Fibroblast of peridontal ligament (primary cell): Measurements from ENCODE around the gene POMGNT2.

Experiments used
- DNase-seq: peaks from one replicate; pipeline ENCODE4 v3.0.0-alpha.2; 2010; ENCODE audit errors: extremely low read depth

The POMGNT2 gene

DNA sequence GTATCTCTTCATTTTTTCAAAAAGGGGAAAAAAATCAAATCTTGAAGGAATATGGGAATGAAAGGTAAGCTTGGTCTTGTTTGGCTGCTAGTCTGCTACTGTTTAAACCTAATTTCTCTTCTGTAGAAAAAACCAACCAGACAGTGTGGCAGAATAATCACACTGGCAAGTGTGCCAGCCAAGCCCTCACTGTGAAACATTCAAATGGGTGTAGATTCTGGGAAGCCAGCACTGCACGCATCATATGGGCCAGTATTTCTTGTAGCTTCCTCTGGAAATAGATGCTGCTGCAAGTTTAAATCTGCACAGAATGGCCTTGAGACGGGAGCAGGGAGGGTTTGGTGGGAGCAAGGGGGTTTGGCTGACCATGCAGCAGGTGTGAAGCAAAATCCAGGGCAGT is 62.1 kb downstream of the POMGNT2 start:
- DNase-seq, result no peak

DNA sequence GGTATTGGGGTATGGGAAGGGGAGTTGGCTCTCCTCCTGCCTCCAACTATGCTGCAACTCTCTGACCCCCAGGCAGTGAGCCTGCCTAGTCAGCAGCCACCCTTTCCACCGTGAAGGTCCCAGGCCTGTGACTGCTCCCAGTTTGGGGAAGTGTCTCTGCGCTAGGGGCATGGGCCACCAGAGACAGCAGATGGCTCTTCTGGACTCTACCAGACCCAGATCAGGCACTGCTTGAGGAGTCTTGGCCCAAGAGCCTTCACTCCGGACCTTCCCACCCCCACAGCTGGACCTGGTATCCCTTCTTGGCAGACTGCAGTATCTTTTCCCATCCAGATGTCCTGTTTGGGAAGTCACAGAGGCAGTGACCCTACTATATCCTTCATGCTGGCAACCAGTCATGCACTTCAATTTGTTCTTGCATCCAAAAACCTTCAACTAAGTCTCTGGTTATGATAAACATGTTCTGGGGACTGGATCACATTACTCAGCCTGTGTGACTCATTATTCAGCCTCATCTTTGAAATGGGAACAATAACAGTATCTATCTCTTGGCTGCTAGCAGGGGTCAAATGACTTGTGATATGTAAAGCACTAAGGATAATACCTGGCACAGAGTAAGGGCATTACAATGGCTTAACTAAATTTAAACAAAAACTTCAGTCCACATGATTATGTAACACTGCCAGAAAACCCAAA is 62.7 kb downstream of the POMGNT2 start:
- DNase-seq, result no peak

DNA sequence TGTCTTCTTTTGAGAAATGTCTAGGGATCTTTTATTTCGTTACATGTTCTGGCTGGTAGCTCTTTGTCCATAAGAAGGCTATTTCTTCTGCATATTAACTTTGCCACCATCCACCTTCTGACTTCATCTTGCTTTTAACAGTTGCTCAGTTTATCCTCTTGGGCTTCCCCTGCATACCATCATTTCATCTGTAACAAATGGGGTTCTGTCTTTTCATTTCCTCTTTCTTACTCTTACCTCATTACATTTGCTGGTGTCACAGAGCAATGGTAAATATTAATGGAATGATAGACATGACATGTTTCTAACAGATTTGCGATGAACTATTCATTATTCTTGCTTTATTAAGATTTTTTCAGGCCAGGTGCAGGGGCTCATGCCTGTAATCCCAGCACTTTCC is 64.4 kb downstream of the POMGNT2 start:
- no peak for DNase-seq

GRCh38 chr3:43038010-43038409 is 67.9 kb downstream of the POMGNT2 start:
- DNase-seq, result no peak

DNA sequence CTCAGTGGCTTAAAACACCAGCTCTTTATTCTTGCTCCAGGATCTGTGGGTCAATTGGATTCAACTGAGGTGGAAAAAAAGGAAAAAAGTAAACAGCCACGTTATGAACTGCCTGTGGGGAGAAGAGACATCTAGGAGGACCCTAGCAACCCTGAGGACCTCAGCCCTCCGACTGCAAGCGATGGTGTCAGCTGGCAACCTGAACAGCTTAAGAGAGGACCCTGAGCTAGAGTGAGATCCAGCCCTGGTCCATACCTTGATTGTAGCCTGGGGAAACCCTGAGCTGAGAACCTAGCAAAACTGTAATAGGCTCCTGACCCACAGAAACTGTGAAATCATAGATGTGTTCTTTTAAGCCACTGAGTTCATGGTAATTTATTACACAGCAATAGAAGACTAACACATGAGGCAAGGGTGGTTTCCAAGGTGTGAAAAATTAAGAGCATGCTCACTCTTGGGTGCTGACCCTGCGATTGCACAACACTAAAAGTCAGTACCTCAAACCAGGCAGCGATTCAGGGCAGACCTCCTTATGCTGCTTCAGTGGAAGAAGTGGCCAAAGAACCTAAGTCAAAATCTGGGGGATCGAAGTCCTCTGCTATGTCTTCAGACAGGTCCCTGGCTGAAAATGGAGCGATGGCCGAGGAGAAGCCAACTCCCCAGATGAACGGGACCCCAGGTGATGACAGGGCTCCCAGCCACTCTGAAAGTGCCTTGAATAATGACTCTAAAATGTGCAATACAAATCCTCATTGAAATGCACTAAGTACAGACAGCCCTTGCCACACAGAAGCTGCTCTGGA is 69.1 kb downstream of the POMGNT2 start:
- DNase-seq, result no peak

DNA sequence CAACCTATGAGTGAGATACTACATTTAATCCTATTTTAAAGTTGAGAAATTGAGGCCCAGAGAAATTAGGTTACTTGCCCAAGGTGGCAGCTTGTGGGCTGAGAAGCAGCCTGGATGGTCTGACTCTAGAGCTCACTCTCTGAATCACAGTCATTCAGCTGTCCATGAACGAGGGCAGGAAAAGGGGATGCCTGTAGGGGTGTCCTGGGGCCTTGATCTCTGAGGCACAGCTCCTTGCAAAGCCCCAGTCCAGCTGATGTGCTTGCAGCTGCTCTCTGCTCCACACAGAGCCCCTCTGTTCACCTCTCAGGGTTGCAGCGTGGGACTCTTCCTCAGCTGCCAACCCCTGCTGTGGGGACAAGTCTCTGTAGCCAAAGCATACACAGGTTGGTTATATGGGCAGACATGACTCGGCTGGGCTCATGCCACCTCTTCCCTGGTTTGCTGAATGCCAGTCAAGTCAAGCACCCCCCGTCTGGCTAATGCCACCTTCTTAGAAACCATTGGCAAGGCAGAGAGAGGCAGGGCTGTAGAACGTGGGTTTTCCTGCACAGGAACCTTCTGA is 70.0 kb downstream of the POMGNT2 start:
- no peak for DNase-seq

DNA sequence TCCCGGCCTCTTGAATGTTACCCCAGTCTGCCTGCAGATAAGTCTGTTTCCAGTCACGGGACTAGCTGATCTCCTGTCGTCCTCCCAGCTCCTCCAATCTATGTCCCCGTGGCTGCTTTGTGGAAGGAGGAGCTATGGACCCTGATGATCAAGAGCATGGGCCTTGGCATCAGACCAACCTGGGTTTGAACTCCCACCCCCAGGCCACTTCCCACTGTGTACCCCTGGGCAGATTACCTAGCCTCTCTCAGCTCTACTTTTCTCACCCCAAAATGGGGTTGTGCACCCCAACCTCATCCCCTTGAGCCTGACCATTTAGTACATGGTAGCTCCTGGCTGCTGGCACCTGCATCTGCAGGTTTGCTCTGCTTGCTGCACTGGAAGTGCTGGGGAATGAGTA is 71.0 kb downstream of the POMGNT2 start:
- DNase-seq, result no peak

DNA sequence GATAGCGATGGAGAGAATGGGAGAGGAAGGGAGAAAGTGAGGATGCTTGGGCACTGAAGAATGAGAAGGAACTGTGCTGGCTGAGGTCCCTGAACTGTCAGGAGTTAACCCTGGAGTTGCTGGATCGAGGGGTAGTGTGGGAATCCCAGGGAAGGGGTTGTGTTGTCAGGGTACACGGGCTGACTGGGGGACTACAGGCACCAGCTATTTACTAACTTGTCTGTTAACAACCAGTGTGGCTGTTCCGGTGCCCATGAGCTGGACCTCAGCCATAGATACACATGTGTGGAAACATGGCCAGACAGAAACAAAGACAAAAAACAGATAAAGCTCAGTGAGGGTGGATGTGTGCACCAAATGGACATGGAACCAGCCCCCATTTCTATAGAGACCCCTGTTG is 71.7 kb downstream of the POMGNT2 start:
- DNase-seq, result no peak

- DNase-seq, result no peak
Observed at GRCh38 chr3:43032646-43033628, 72.9 kb downstream of the POMGNT2 start.

GRCh38 chr3:43031889-43032545 is 73.9 kb downstream of the POMGNT2 start:
- DNase-seq, result no peak

DNA sequence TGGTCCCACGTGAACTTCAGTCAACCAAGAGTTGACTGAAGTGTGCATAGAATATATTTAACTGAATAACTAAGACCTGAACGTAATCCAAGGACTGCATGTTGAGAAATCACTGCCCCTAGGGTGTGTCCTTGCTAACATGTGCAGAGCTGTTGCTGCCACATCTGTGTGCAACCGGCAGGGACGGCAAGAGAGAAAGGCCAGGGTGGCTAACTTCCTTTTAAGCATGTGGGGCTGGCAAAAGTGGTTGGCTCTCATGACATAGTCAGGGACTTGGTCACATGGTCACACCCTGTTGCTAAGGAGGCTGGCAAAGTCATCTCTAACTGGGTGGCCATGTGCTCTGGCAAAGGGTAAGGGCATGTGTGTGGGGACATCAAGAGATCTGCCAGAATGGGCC is 74.4 kb downstream of the POMGNT2 start:
- DNase-seq, result no peak

DNA sequence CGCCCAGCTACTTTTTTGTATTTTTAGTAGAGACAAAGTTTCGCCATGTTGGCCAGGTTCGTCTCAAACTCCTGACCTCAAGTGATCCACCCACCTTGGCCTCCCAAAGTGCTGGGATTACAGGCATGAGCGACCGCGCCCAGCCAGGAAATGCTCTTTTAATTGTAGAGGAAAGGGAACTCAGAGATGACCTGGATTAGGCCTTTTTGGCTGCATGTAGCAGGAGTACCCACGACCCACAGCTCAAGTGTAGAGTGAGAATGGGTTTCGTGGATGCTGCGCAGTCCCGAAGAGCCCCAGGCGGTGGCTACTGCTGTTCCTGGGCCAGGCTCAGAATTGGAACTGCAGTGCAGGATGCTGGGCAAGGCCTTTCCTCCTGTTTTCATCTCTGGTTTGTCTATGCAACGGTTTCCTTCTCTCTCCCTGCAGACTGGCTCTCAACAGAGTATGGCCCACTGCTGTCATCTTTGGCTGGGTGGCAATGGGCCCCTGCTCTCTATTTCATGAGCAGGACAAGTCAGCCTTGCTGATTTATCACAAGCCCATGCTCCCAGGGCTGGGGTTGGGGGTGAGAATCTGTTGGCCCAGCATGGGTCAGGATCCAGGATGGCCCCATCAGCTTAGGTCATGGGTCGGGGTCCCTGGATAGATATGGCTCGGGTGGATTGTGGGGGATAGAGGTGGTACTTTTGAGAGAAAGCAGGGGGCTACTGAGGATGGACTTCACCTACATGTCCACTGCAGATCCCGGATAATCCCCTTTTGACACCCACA is 75.5 kb downstream of the POMGNT2 start:
- DNase-seq, result no peak
